ES-I3 (cell line): ENCODE measurements around the gene ANAPC15.
"Not testable (repeated sequence)": the region's sequence is repeated elsewhere in the genome, so short reads cannot be mapped to it uniquely, and the experiment has no call there.

ENCODE experiments used
- H3K36me3 ChIP-seq: 2 replicates; pipeline ENCODE4 v1.6.1; 2013; ENCODE audit warnings: mild to moderate bottlenecking, low read length, control low read depth, moderate library complexity; ENCODE audit not compliant: insufficient read depth
- H3K4me1 ChIP-seq: 2 replicates; pipeline ENCODE4 v1.6.1; 2013; ENCODE audit warnings: mild to moderate bottlenecking, control low read depth, low read length; ENCODE audit not compliant: insufficient read depth
- H3K9ac ChIP-seq: 2 replicates; pipeline ENCODE4 v1.6.1; 2013; ENCODE audit warnings: low read depth, mild to moderate bottlenecking, low read length, moderate library complexity
- H3K9me3 ChIP-seq: 2 replicates; pipeline ENCODE4 v1.6.1; 2013; ENCODE audit warnings: mild to moderate bottlenecking, low read length, moderate library complexity; ENCODE audit not compliant: control insufficient read depth, insufficient read depth

Gene ANAPC15

GRCh38 chr11:72136684-72137262 is 24.3 kb upstream of the ANAPC15 start:
- Histone ChIP-seq H3K9ac (no peak overlapping the region), H3K9me3 (no peaks in the 10 kb centered on the region), H3K4me1 (no peaks in the 10 kb centered on the region), H3K36me3 (no peaks in the 10 kb centered on the region)

DNA sequence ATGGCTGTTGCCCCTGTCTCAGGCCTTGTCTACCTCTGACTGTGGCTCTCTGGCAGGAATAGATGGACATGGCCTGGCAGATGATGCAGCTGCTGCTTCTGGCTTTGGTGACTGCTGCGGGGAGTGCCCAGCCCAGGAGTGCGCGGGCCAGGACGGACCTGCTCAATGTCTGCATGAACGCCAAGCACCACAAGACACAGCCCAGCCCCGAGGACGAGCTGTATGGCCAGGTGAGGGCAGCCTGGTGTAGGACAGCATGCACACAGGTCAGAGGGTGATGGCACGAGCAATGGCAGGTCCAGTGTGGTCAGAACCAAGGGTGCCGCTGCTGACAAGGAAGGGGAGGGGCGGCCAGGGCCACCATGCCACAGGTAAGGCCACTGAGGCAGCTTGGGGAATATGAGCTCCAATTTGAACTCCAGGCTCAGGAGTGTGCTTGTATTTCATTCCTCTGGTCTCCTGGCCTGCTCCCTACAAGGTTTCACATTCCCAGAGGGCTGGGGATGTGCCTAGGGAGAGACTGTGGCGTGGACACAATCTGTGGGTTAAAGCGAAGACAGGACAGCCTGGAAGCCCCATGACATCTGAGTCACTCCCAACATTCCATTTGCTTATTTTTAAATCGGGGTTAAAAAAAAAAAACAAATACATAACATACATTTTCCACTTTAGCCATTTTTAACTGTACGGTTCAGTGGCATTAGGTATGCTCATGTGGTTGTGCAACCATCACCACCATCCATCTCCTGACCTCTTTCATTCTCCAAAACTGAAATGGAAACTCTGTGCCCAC is 23.6 kb upstream of the ANAPC15 start:
- Histone ChIP-seq H3K9ac (no peak overlapping the region), H3K9me3 (no peaks in the 10 kb centered on the region), H3K4me1 (no peaks in the 10 kb centered on the region), H3K36me3 (no peaks in the 10 kb centered on the region)

DNA sequence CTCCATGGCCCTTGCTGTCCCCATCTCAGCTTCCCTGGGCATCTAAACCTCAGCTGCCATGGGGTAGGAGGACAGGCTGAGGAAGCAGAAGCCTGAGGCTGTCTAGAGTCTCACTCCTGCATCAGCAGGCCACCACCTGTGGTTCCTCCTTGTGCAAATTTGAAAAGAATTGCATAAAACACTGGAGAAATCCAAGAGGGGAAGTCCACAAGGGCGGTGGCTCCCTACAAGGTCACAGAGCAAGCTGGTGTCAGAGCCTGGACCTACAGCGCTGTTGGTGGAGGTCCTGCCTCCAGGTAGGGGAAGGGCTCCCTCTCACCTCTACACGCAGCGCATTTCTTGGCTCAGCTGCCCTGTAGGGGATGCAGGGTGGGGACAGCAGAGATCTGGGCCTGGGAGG is 23.0 kb upstream of the ANAPC15 start, which contains the start of gene FOLR3:
TSS of gene FOLR3 (plus strand) at position 253 of the 400 bp plus-strand sequence. CDS start 228 bp downstream, outside the sequence.
- not testable (repeated sequence) for H3K36me3 ChIP-seq, H3K4me1 ChIP-seq, H3K9ac ChIP-seq, H3K9me3 ChIP-seq

DNA sequence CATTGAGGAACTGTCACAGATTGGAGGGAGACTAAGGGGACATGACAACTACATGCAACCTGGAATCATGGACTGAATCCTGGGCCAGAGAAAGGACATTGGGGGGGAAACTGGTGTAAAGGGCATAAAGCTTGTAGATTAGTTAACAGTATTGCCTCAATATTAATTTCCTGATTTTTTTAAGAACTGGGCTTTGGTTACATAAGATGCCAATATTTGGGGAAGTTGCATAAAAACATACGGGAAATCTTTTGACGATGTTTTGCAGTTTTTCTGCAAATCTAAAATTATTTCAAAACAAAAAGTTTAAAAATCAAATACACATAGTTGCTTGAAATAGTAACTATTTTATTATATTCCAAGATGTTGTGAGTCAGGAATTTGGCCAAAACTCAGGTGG is 20.2 kb upstream of the ANAPC15 start:
- Histone ChIP-seq H3K9ac (no peak overlapping the region), H3K4me1 (no peaks in the 10 kb centered on the region), H3K9me3 (peaks cover 3% of the 10 kb centered on the region), H3K36me3 (no peaks in the 10 kb centered on the region)

DNA sequence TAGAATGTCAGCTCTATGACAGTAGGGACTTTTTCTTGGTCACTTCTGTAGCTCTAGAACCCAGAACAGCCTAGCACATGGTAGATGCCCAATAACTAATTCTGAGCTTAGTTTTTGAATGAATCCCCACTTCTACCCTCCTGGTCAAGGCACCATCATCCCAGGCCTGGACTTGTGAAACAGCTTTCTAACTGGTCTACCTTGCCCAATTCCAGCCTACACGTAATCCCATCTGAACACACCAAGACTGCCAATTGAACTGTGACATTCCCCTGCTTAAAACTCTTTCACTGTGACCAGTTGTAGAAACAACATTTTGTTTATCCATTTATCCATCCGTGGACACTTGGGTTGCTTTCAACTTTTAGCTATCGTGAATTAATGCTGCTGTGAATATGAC is 16.9 kb upstream of the ANAPC15 start:
- peaks cover 3% of the 10 kb centered on the region for H3K9me3 ChIP-seq
- no peak overlapping the region for H3K9ac ChIP-seq
- H3K36me3 ChIP-seq, result no peaks in the 10 kb centered on the region

DNA sequence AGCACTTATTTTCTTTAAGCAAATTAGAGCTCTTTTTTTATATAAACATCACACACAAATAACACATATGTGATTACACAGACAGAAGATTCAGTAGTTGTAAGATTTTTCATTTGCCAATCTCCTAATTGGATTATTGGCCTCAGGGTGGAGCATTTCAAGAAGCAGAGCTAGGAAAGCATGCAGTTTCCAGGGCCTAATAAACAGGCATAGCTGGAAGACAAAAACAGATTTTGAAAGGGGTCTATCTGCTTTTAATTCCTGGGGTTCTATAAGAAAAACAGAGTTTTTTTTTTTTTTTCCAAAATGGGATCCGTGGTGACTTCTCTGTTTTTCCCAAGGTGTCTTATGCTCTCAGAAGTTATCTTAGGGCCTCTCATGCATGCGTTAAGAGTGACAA is 15.4 kb upstream of the ANAPC15 start:
- no peaks in the 10 kb centered on the region for H3K4me1 ChIP-seq
- H3K9me3 ChIP-seq, result peaks cover 3% of the 10 kb centered on the region
- H3K36me3 ChIP-seq, result no peaks in the 10 kb centered on the region

More for the DNA sequence above, 16.9 kb upstream of the ANAPC15 start:
- no peaks in the 10 kb centered on the region for H3K4me1 ChIP-seq

GRCh38 chr11:72125956-72126355 is 13.5 kb upstream of the ANAPC15 start:
- Histone ChIP-seq H3K4me1 (no peaks in the 10 kb centered on the region), H3K9ac (no peak overlapping the region), H3K9me3 (peaks cover 3% of the 10 kb centered on the region), H3K36me3 (no peaks in the 10 kb centered on the region)

More for the DNA sequence above, 15.4 kb upstream of the ANAPC15 start:
- H3K9ac ChIP-seq, result no peak overlapping the region

DNA sequence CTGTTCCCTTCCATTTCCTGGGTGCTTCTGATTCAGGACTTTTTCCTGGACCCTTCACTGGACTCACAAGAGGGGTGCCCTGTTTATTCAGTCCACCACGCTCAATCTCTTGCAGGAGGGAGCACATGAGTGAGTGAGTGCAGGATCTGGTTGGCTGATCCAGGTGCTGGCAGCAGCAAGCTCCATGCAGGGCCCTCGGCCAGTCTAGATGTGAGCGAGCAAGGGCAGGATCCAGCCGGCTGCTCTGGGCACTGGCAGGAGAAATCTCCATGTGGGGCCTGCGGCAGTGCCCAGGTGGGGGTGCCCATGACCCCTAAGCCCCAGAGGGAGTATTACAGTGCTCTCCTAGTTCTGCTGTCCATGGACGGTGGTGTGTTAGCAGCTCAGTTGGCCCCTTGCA is 11.6 kb upstream of the ANAPC15 start:
- Histone ChIP-seq H3K9me3 (peaks cover 3% of the 10 kb centered on the region), H3K36me3 (no peaks in the 10 kb centered on the region), H3K9ac (no peak overlapping the region), H3K4me1 (no peaks in the 10 kb centered on the region)

DNA sequence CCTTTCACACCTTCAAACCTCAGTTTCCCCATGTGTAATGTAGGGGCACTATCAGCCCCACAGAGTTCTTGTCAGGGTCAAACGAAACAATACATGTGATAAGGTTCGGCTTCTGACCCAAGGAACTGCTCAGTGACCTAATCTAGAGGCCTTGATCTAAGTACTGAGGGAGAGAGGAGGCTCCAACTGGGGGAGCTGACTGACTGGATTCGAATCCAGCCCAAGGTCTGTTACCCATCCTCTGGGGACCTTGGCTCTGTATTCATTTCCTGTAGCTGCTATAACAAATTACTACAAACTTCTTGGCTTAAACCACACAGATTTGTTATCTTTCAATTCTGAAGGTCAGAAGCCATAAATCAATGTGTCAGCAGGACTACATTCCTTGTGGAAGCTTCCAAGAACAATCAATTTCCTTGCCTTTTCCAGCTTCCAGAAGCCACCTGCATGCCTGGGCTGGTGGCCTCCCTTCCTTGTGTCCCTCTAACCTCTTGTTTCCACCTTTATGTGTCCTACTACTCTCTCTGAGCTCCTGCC is 10.7 kb upstream of the ANAPC15 start:
- no peaks in the 10 kb centered on the region; the same call in 1 of the 2 replicates for H3K9me3 ChIP-seq
- no peaks in the 10 kb centered on the region for H3K36me3 ChIP-seq
- H3K9ac ChIP-seq, result no peak overlapping the region
- no peaks in the 10 kb centered on the region for H3K4me1 ChIP-seq

DNA sequence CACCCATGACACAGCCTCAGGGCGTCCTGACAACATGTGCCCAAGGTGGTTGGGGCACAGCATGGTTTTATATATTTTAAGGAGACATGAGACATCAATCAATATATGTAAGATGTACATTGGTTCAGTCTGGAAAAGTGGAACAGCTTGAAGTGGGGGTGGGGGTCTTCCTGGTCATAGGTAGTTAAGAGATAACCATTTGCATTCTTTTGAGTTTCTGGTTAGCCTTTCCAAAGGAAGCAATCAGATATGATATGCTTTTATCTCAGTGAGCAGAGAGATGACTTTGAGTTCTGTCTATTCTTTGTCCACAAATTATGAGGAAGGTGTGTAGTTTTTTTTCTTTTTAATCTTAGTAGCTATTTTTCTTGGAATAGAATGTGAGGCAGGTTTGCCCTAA is 10.1 kb upstream of the ANAPC15 start:
- no peaks in the 10 kb centered on the region for H3K36me3 ChIP-seq
- H3K9me3 ChIP-seq, result no peaks in the 10 kb centered on the region; the same call in 1 of the 2 replicates
- no peak overlapping the region for H3K9ac ChIP-seq
- H3K4me1 ChIP-seq, result no peaks in the 10 kb centered on the region

DNA sequence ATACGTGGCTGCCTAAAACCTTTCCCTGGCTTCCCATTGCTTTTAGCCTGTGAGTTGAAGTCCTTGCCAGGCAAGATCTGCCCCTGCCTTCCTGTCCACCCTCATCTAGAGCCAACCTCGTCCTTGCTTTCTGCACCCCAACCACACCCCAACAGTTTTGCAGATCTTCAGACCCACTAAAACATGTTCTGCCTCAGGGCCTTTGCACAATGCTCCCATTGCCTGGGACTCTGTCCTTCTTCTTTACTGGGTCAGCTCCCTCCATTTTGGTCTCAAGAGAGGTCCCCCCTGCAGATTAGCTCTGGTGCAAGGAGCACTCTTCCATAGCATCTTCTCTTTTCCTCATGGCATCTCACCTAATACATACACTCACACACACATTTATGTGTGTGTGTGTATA is 8.4 kb upstream of the ANAPC15 start:
- no peaks in the 10 kb centered on the region for H3K9me3 ChIP-seq
- H3K36me3 ChIP-seq, result no peaks in the 10 kb centered on the region
- no peak overlapping the region for H3K9ac ChIP-seq
- H3K4me1 ChIP-seq, result no peaks in the 10 kb centered on the region

DNA sequence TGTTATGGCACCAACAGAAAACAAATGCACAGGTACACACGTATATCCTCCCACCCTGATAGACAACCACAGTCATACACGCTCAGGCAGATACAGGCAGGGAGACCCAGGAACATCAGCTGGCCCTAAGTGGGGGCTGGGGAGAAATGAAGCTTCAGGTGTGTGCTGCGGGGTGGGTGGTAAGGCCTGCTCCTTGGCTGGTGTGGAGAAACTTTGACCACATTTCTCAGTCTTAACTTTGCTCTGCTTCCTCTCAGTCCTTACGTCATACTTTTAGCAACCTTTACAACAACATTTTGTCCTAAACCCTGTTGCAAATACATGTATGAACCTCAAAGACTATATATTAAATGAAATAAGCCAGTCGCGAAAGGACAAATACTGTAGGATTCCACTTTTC is 6.7 kb upstream of the ANAPC15 start:
- H3K9ac ChIP-seq, result no peak overlapping the region

DNA sequence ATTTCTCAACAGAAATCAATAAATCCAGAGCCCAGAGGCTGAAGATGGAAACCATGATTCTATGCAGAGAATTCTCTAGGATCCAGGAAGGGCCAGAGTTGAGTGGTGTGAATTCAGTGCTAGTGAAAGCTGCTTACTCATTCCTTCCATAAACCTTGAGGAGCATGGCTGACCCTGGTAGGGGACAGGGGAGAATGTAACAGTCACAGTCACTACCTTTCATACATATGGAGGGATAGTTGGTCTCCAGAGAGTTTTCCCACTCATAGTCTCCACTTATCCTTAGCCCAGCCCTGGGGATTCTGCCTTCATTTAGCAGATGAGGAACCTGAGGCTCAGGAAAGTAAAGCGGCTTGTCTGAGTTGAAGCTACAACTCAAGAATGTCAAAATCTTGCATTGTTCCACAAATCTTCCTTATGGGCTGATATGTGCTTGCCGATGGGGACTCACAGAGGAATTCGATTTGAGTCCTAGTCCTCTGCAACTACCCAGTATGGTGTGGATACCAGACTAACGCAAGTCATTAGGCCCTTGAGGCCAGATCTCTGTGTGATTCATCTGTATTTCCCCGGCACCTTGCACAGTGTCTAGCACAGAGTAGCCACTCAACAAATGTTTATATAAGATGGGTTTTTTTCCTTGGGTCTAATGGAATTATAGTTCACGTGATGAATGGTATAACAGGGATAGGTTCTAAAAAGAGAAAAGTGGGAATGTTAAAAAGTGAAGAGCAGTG is 3.7 kb upstream of the ANAPC15 start:
- Histone ChIP-seq H3K9ac (no peak overlapping the region), H3K36me3 (no peaks in the 10 kb centered on the region), H3K9me3 (no peaks in the 10 kb centered on the region), H3K4me1 (peaks cover 4% of the 10 kb centered on the region; the same call in 1 of the 2 replicates)

More for the DNA sequence above, 6.7 kb upstream of the ANAPC15 start:
- H3K36me3 ChIP-seq, result no peaks in the 10 kb centered on the region
- H3K9me3 ChIP-seq, result no peaks in the 10 kb centered on the region
- H3K4me1 ChIP-seq, result no peaks in the 10 kb centered on the region

- Histone ChIP-seq H3K36me3 (no peaks in the 10 kb centered on the region), H3K4me1 (peaks cover 4% of the 10 kb centered on the region; the same call in 1 of the 2 replicates), H3K9me3 (no peaks in the 10 kb centered on the region), H3K9ac (no peak overlapping the region)
Measured at GRCh38 chr11:72114570-72114969, 2.1 kb upstream of the ANAPC15 start.
